ENCODE data around the gene SMIM5. TPM values are rescaled to one million over a fixed set of nuclear protein-coding genes. Genes with fewer than 3 reads are reported as not detected.

SMIM5 gene
- total and polyA plus RNA-seq, 9 of the 15 experiments (the other 6 are each of a cell fraction or from before 2014, with no cell fraction given) = 0.08 TPM; not detected in 8

GRCh38 chr17:75635610-75636202 is 2.5 kb downstream of the SMIM5 start:
- Histone ChIP-seq H3K9ac (ENCODE audit: insufficient read depth in 1 of 2, low read depth in 2 of 2, low read length in 2 of 2) (peak overlapping the region in 1 of 2 experiments; percentile 38; a peak in 1 of 4 replicates), H3K27ac (ENCODE audit: extremely low read depth, low read depth, low read length) (no peak overlapping the region), H3K4me3 (no peak overlapping the region), H3K9me1 (ENCODE audit: control insufficient read depth, insufficient read depth, low read length) (no peaks in the 10 kb centered on the region), H3K9me3 (replicated peaks; ENCODE audit: control insufficient read depth, insufficient read depth, low read depth, low read length) (no peaks in the 10 kb centered on the region), H3K36me3 (ENCODE audit: control insufficient read depth, insufficient read depth, low read length) (no peaks in the 10 kb centered on the region; the same call in 1 of the 3 replicates), H3K4me1 (replicated peaks in 1 of 2; ENCODE audit: control insufficient read depth in 2 of 2, insufficient read depth in 2 of 2, low read length in 2 of 2) (peaks cover 13 to 55% of the 10 kb centered on the region in 2 experiments), H4K20me1 (replicated peaks; ENCODE audit: control insufficient read depth, insufficient read depth, low read length) (0 out of 2 replicates have a peak, but pooled peaks cover 13% of the 10 kb centered on the region), H2AFZ (ENCODE audit: low read depth, low read length) (no peak overlapping the region), H3K27me3 (ENCODE audit: control insufficient read depth in 2 of 2, insufficient read depth in 2 of 2, low read length in 2 of 2) (no peaks in the 10 kb centered on the region), H3K4me2 (ENCODE audit: insufficient read depth, low read length) (no peak overlapping the region), H3K79me2 (ENCODE audit: control insufficient read depth, insufficient read depth, low read length) (no peaks in the 10 kb centered on the region)
- in situ Hi-C loops (cut with MboI) (no loop called here), intact Hi-C loops (cut with micrococcal nuclease) (no loop called here)
- ChIA-PET CTCF (ENCODE audit: low intra/inter-chr PET ratio) (no interaction called here), POLR2A (interaction anchor here (1.4 kb wide), 1 partner anchor 9 kb away, joined by 3 read pairs; no protein-coding TSS in a partner anchor)
- DNase-seq (ENCODE audit: extremely low read depth in 1 of 4, low spot score in 3 of 4) (no peak), FAIRE-seq (no peak), ATAC-seq (no peak)
- no TSS peak for BruUV-seq (replicated peaks)
- 63% methylated on average over 14 of the region's 16 CpGs for WGBS (ENCODE audit: insufficient coverage, low coverage, missing lambda C conversion rate)
- no peak for TF ChIP-seq E2F8 (IDR thresholded peaks at IDR 0.05; ENCODE audit: low read depth, partially characterized antibody)
- no peak for TF ChIP-seq ZBTB34 (CRISPR knock-in tag; IDR thresholded peaks at IDR 0.05)
- TF ChIP-seq ZBTB17 (CRISPR knock-in tag; IDR thresholded peaks at IDR 0.05) = no peak
- TF ChIP-seq ATF2 (CRISPR knock-in tag; IDR thresholded peaks at IDR 0.05) = no peak
- TF ChIP-seq RBM15 (IDR thresholded peaks at IDR 0.05; ENCODE audit: insufficient read depth, low read length) = no peak
- no peak for TF ChIP-seq CREBBP (IDR thresholded peaks at IDR 0.05; ENCODE audit: low read depth, low read length)
- no peak for TF ChIP-seq ZZZ3 (IDR thresholded peaks at IDR 0.05)
- no peak for TF ChIP-seq ZNF217 (CRISPR knock-in tag; IDR thresholded peaks at IDR 0.05)
- no peak for TF ChIP-seq PCBP1 (IDR thresholded peaks at IDR 0.05; ENCODE audit: low read depth, low read length, poor library complexity, severe bottlenecking)
- no peak for TF ChIP-seq DNMT1 (IDR thresholded peaks at IDR 0.05)
- TF ChIP-seq HNRNPH1 (optimal IDR thresholded peaks at IDR 0.05; ENCODE audit: low read depth, low read length) = no peak
- no peak for TF ChIP-seq ZNF384 (IDR thresholded peaks at IDR 0.05; ENCODE audit: low read depth, low read length)
